K562 (cell line): ENCODE measurements around the gene GABPB2. TPM values are rescaled to one million over a fixed set of nuclear protein-coding genes. Genes with fewer than 3 reads are reported as not detected.

ENCODE experiments used
- AFF1 ChIP-seq, 2 experiments: fragments of 450-650 bp; IDR thresholded peaks; 2 replicates each; pipeline ENCODE4 v1.6.1; 2018; ENCODE audit warnings: mild to moderate bottlenecking in 2 of 2, low read depth in 1 of 2; ENCODE audit not compliant: partially characterized antibody in 2 of 2
- MGA ChIP-seq: fragments of 450-650 bp; IDR thresholded peaks from 2 replicates; pipeline ENCODE4 v1.6.1; 2016; ENCODE audit warnings: mild to moderate bottlenecking, moderate library complexity
- PPARD ChIP-seq: fragments of 250-450 bp; sonication (Bioruptor Pico); IDR thresholded peaks from 2 replicates; pipeline ENCODE4 v1.8.0; 2022; ENCODE audit warnings: inconsistent platforms, mild to moderate bottlenecking, moderate library complexity
- SIX5 ChIP-seq, 2 experiments: IDR thresholded peaks; 2 replicates each; pipeline ENCODE4 v1.6.1; 2011; ENCODE audit warnings: low read length in 2 of 2, borderline replicate concordance in 1 of 2, low read depth in 1 of 2, mild to moderate bottlenecking in 1 of 2, moderate library complexity in 1 of 2; ENCODE audit not compliant: insufficient read depth in 1 of 2
- TRIM25 ChIP-seq: fragments of 450-650 bp; IDR thresholded peaks from 2 replicates; pipeline ENCODE4 v1.7.0; 2016; ENCODE audit warnings: borderline replicate concordance
- WHSC1 ChIP-seq: IDR thresholded peaks from one replicate; pipeline ENCODE4 v1.6.1; 2012; ENCODE audit warnings: low read length, control low read depth, inconsistent platforms
- ZNF586 ChIP-seq: fragments of 450-650 bp; formaldehyde crosslinking; conservative IDR thresholded peaks from 2 replicates; pipeline ENCODE4 v1.4.0; 2020; ENCODE audit warnings: mild to moderate bottlenecking, moderate library complexity
- polyA plus RNA-seq, 8 experiments: library from polyadenylated mRNA; depleted of rRNA in 4 of 8; stranded (reverse) in 5 of 8; unstranded in 3 of 8; fragments of >200 nt; fragmentation: Nextera tagmentation in 2 of 8; fragmentation: Illumina TruSeq in 1 of 8; extraction: Ambion mirVana in 2 of 8; extraction: Trizol in 1 of 8; gene quantifications; 2 replicates each; pipeline versions ENCODE4 v1.2.1 to v1.2.3, GENCODE V29; 2011 to 2014; ENCODE audit warnings: inconsistent platforms in 1 of 8, missing spikeins in 1 of 8
- total RNA-seq, 7 experiments: library from RNA; depleted of rRNA in 6 of 7; stranded (reverse); fragments of >200 nt in 6 of 7; fragmentation: Illumina TruSeq in 2 of 7; extraction: Trizol in 2 of 7; gene quantifications; 2 replicates each; pipeline versions ENCODE4 v1.2.1 to v1.2.3, GENCODE V29; 2011 to 2021; ENCODE audit warnings: low replicate concordance in 1 of 7
- TF ChIP-seq, protein P1 (sequence below): fragments of 450-650 bp; IDR thresholded peaks from 2 replicates; pipeline ENCODE4 v1.6.1; 2016

Gene GABPB2
- total and polyA plus RNA-seq, 9 of the 15 experiments (the other 6 are each of a cell fraction or from before 2014, with no cell fraction given): 2.2 to 13.3 (median 6.1) TPM

GRCh38 chr1:151165281-151165737 lies 94.7 kb downstream of the GABPB2 start (continued):
- TF ChIP-seq AFF1 (IDR thresholded peaks at IDR 0.05; ENCODE audit: low read depth in 1 of 2, partially characterized antibody in 2 of 2): no peak
- TF ChIP-seq SIX5 (IDR thresholded peaks at IDR 0.05; ENCODE audit: borderline replicate concordance in 1 of 2, insufficient read depth in 1 of 2, low read depth in 1 of 2, low read length in 2 of 2): no peak
- TF ChIP-seq MGA: no peak
- TF ChIP-seq WHSC1: no peak
- TF ChIP-seq, protein P1, sequence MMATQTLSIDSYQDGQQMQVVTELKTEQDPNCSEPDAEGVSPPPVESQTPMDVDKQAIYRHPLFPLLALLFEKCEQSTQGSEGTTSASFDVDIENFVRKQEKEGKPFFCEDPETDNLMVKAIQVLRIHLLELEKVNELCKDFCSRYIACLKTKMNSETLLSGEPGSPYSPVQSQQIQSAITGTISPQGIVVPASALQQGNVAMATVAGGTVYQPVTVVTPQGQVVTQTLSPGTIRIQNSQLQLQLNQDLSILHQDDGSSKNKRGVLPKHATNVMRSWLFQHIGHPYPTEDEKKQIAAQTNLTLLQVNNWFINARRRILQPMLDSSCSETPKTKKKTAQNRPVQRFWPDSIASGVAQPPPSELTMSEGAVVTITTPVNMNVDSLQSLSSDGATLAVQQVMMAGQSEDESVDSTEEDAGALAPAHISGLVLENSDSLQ: peak; percentile 47; the same call in 1 of the 2 replicates
- peak; percentile 48; the same call in 1 of the 2 replicates for TF ChIP-seq TRIM25
- TF ChIP-seq PPARD: no peak
- no peak for TF ChIP-seq ZNF586
